Keratinocyte (primary cell): Measurements from ENCODE around the gene ZG16B. TPM values are rescaled to one million over a fixed set of nuclear protein-coding genes. Genes with fewer than 3 reads are reported as not detected.

Experiments
- DNase-seq: peaks from one replicate; pipeline ENCODE4 v3.0.0-alpha.2; 2011; ENCODE audit warnings: low read depth, missing footprints, low spot score
- FAIRE-seq: peaks from 2 replicates; lab custom pipeline; 2011; peaks lifted over from hg19 to GRCh38; lab: Jason Lieb, UNC
- H2AFZ ChIP-seq: 2 replicates; pipeline ENCODE4 v1.6.0; 2012; ENCODE audit warnings: low read length, control low read depth, inconsistent platforms; ENCODE audit not compliant: control insufficient read depth
- H3K27ac ChIP-seq: 2 replicates; pipeline ENCODE4 v1.5.1; 2011; ENCODE audit warnings: low read length; ENCODE audit not compliant: control insufficient read depth, insufficient read depth
- H3K27me3 ChIP-seq: 3 replicates; pipeline ENCODE4 v1.6.0; 2011; ENCODE audit warnings: low read length; ENCODE audit not compliant: control insufficient read depth, insufficient read depth; ENCODE audit errors: extremely low read depth
- H3K36me3 ChIP-seq, 2 experiments: 2 replicates in 1 of 2; 3 replicates in 1 of 2; pipeline ENCODE4 v1.5.1; 2011; ENCODE audit warnings: low read length in 2 of 2, mild to moderate bottlenecking in 1 of 2; ENCODE audit not compliant: control insufficient read depth in 2 of 2, insufficient read depth in 2 of 2; ENCODE audit errors: extremely low read depth in 1 of 2
- H3K4me1 ChIP-seq: 3 replicates; pipeline ENCODE4 v1.5.1; 2011; ENCODE audit warnings: low read length; ENCODE audit not compliant: control insufficient read depth, insufficient read depth; ENCODE audit errors: extremely low read depth
- H3K4me2 ChIP-seq: 3 replicates; pipeline ENCODE4 v1.6.0; 2011; ENCODE audit warnings: low read depth, low read length; ENCODE audit not compliant: control insufficient read depth, insufficient read depth; ENCODE audit errors: extremely low read depth
- H3K4me3 ChIP-seq, 3 experiments: fragments of 200-600 bp in 1 of 3; sonication (generic) in 1 of 3; 2 replicates in 2 of 3; 3 replicates in 1 of 3; pipeline ENCODE4 v1.5.1; 2011 to 2016; ENCODE audit warnings: low read length in 3 of 3, mild to moderate bottlenecking in 3 of 3, control low read depth in 2 of 3, inconsistent platforms in 1 of 3, low read depth in 1 of 3, mixed read lengths in 1 of 3, mixed run types in 1 of 3, moderate library complexity in 1 of 3; ENCODE audit not compliant: control insufficient read depth in 2 of 3, insufficient read depth in 2 of 3; ENCODE audit errors: extremely low read depth in 1 of 3
- H3K79me2 ChIP-seq: 2 replicates; pipeline ENCODE4 v1.6.0; 2012; ENCODE audit warnings: low read length; ENCODE audit not compliant: control insufficient read depth, insufficient read depth
- H3K9ac ChIP-seq: 3 replicates; pipeline ENCODE4 v1.6.0; 2011; ENCODE audit warnings: low read length; ENCODE audit not compliant: control insufficient read depth, insufficient read depth; ENCODE audit errors: extremely low read depth
- H3K9me1 ChIP-seq: 3 replicates; pipeline ENCODE4 v1.6.0; 2011; ENCODE audit warnings: low read length; ENCODE audit not compliant: control insufficient read depth, insufficient read depth; ENCODE audit errors: extremely low read depth
- H3K9me3 ChIP-seq: 2 replicates; pipeline ENCODE4 v1.5.1; 2012; ENCODE audit warnings: low read depth, low read length; ENCODE audit not compliant: control insufficient read depth
- H4K20me1 ChIP-seq: 3 replicates; pipeline ENCODE4 v1.6.0; 2011; ENCODE audit warnings: low read length; ENCODE audit not compliant: control insufficient read depth, insufficient read depth; ENCODE audit errors: extremely low read depth
- CTCF ChIP-seq, 3 experiments: IDR thresholded peaks in 1 of 3; conservative IDR thresholded peaks in 1 of 3; optimal IDR thresholded peaks in 1 of 3; 2 replicates in 2 of 3; 3 replicates in 1 of 3; pipeline versions ENCODE3 to v1.5.1; 2011; ENCODE audit warnings: low read length in 3 of 3, mild to moderate bottlenecking in 3 of 3, moderate library complexity in 2 of 3, control low read depth in 1 of 3, inconsistent platforms in 1 of 3; ENCODE audit not compliant: insufficient read depth in 2 of 3; ENCODE audit errors: extremely low read depth in 1 of 3
- EZH2 ChIP-seq: IDR thresholded peaks from one replicate; pipeline ENCODE4 v1.6.1; 2012; ENCODE audit warnings: inconsistent platforms, mild to moderate bottlenecking, low read length, moderate library complexity
- dilution Hi-C: fragments of 300-500 bp; cut with MboI; formaldehyde crosslinking; loops from one replicate; pipeline ENCODE4 v1.7.0; 2020; ENCODE audit warnings: low sequenced_read_pairs; ENCODE audit not compliant: extremely low pct_ligation_motif_present
- polyA minus RNA-seq, 3 experiments: library from RNA; depleted of rRNA, polyadenylated mRNA; stranded (reverse); fragments of >200 nt; gene quantifications; 1 replicate in 1 of 3; 2 replicates in 1 of 3; 3 replicates in 1 of 3; pipeline ENCODE4 v1.2.3, GENCODE V29; 2011
- polyA plus RNA-seq, 5 experiments: library from polyadenylated mRNA; depleted of rRNA in 3 of 5; stranded (reverse) in 3 of 5; stranded (forward) in 1 of 5; unstranded in 1 of 5; fragments of >200 nt; gene quantifications; 1 replicate in 1 of 5; 2 replicates in 3 of 5; 3 replicates in 1 of 5; pipeline versions ENCODE4 v1.2.1 to v1.2.3, GENCODE V29; 2011 to 2012; ENCODE audit warnings: missing spikeins in 2 of 5, low read depth in 1 of 5, low replicate concordance in 1 of 5

Gene ZG16B
- polyA plus RNA-seq: 1.7 to 2.6 TPM (median 2.1 TPM) in 3 replicates
- not detected for polyA plus RNA-seq (2011; ENCODE audit: low read depth)
- 1.9 and 2.8 TPM in 2 replicates for polyA plus RNA-seq (2011; cell fraction: cytosol; rRNA removed)
- polyA plus RNA-seq (2011; cell fraction: nucleus; rRNA removed): 1.2 and 1.5 TPM in 2 replicates
- polyA plus RNA-seq (2012; ENCODE audit: low replicate concordance): 1.8 and 3.4 TPM in 2 replicates
- 0.96 to 1.6 TPM in 2 of 3 replicates, not detected in the other for polyA minus RNA-seq
- polyA minus RNA-seq (2011; cell fraction: cytosol; rRNA and poly(A)+ RNA removed): 3.5 TPM
- 0.74 and 1.5 TPM in 2 replicates for polyA minus RNA-seq (2011; cell fraction: nucleus; rRNA and poly(A)+ RNA removed)

- Histone ChIP-seq H3K4me2 (peak within 1 kb of the TSS; percentile 45), H3K4me3 (no peak within 1 kb of the TSS), H3K9me1 (no peaks in the 10 kb centered on the region), H2AFZ (peak within 1 kb of the TSS; percentile 13), H3K27me3 (peaks cover 68% of the 10 kb centered on the region), H3K4me1 (peaks cover 13% of the 10 kb centered on the region), H3K79me2 (no peaks in the 10 kb centered on the region), H3K9me3 (no peaks in the 10 kb centered on the region), H4K20me1 (no peaks in the 10 kb centered on the region), H3K27ac (no peak within 1 kb of the TSS), H3K9ac (no peak within 1 kb of the TSS), H3K36me3 (no peaks in the 10 kb centered on the region)
- no peak for DNase-seq
- dilution Hi-C loops: no loop called here
- no peak for TF ChIP-seq EZH2
- TF ChIP-seq CTCF (optimal IDR thresholded peaks at IDR 0.05 in 1 of 3, IDR thresholded peaks at IDR 0.05 in 1 of 3, conservative IDR thresholded peaks at IDR 0.05 in 1 of 3; ENCODE audit: extremely low read depth in 1 of 3, insufficient read depth in 2 of 3, low read length in 3 of 3): no peak
- FAIRE-seq: peak; percentile 71
Measured at GRCh38 chr16:2829501-2830354, at the start of gene ZG16B. Gene ZG16B, plus strand, starts transcription at chr16:2830303. Its CDS starts 139 bp downstream, at chr16:2830442.

GRCh38 chr16:2782583-2783351 is 47.3 kb upstream of the ZG16B start:
- H2AFZ ChIP-seq: no peak overlapping the region
- TF ChIP-seq EZH2 (no peak), CTCF (optimal IDR thresholded peaks at IDR 0.05 in 1 of 3, IDR thresholded peaks at IDR 0.05 in 1 of 3, conservative IDR thresholded peaks at IDR 0.05 in 1 of 3; ENCODE audit: extremely low read depth in 1 of 3, insufficient read depth in 2 of 3, low read length in 3 of 3) (no peak)
- H3K27ac ChIP-seq: no peak overlapping the region
- H3K79me2 ChIP-seq: peaks cover 3% of the 10 kb centered on the region
- peaks cover 30% of the 10 kb centered on the region for H3K27me3 ChIP-seq
- H3K36me3 ChIP-seq: no peaks in the 10 kb centered on the region
- no peak for DNase-seq
- peaks cover 10% of the 10 kb centered on the region for H3K4me1 ChIP-seq
- H3K4me3 ChIP-seq: no peak overlapping the region
- H3K4me2 ChIP-seq: no peak overlapping the region
- dilution Hi-C loops: no loop called here
- no peaks in the 10 kb centered on the region for H3K9me1 ChIP-seq
- H3K9me3 ChIP-seq: no peaks in the 10 kb centered on the region
- no peaks in the 10 kb centered on the region for H4K20me1 ChIP-seq
- no peak overlapping the region for H3K9ac ChIP-seq
- FAIRE-seq: no peak
